T-helper 2 cell treated with Interferon-gamma antibody and Interleukin-4, amounts not matched to agents 5 μg/mL and 100 μg/mL, for 36 hours (primary cell): ENCODE data around the gene SLC11A2.
"Not testable (repeated sequence)": the region's sequence is repeated elsewhere in the genome, so short reads cannot be mapped to it uniquely, and the experiment has no call there.

Experiments used
- DNase-seq: peaks from one replicate; pipeline ENCODE4 v3.0.0; 2021; ENCODE audit warnings: low spot score
- H3K27ac Mint-ChIP-seq: one replicate; pipeline ENCODE4 v1.8.0; 2021; ENCODE audit warnings: mild to moderate bottlenecking, mixed read lengths
- H3K27me3 Mint-ChIP-seq: one replicate; pipeline ENCODE4 v1.8.0; 2021; ENCODE audit warnings: low read depth, mixed read lengths
- H3K36me3 Mint-ChIP-seq: one replicate; pipeline ENCODE4 v1.8.0; 2021; ENCODE audit warnings: low read depth, mixed read lengths
- H3K4me1 Mint-ChIP-seq: one replicate; pipeline ENCODE4 v1.8.0; 2021; ENCODE audit warnings: low read depth, mixed read lengths
- H3K4me3 Mint-ChIP-seq: one replicate; pipeline ENCODE4 v1.8.0; 2022; ENCODE audit warnings: mild to moderate bottlenecking, moderate library complexity, mixed read lengths
- H3K9me3 Mint-ChIP-seq: one replicate; pipeline ENCODE4 v1.8.0; 2021; ENCODE audit warnings: mixed read lengths

Gene SLC11A2

GRCh38 chr12:50934371-50934851 is 91.8 kb downstream of the SLC11A2 start:
- no peaks in the 10 kb centered on the region for H3K27me3 Mint-ChIP-seq
- H3K36me3 Mint-ChIP-seq: peaks cover 2% of the 10 kb centered on the region
- peaks cover 7% of the 10 kb centered on the region for H3K4me1 Mint-ChIP-seq
- peaks cover 7% of the 10 kb centered on the region for H3K9me3 Mint-ChIP-seq
- H3K4me3 Mint-ChIP-seq: no peak overlapping the region
- no peak overlapping the region for H3K27ac Mint-ChIP-seq
- DNase-seq: no peak

GRCh38 chr12:50933459-50934124 is 92.6 kb downstream of the SLC11A2 start:
- Mint-ChIP-seq H3K4me1 (peaks cover 8% of the 10 kb centered on the region), H3K27me3 (no peaks in the 10 kb centered on the region), H3K4me3 (no peak overlapping the region), H3K27ac (no peak overlapping the region), H3K36me3 (peaks cover 2% of the 10 kb centered on the region), H3K9me3 (peaks cover 7% of the 10 kb centered on the region)
- no peak for DNase-seq

- Mint-ChIP-seq H3K4me1 (peaks cover 9% of the 10 kb centered on the region), H3K4me3 (no peak overlapping the region), H3K27me3 (no peaks in the 10 kb centered on the region), H3K27ac (no peak overlapping the region), H3K9me3 (peaks cover 7% of the 10 kb centered on the region), H3K36me3 (no peaks in the 10 kb centered on the region)
- DNase-seq: no peak
Measured at GRCh38 chr12:50932787-50933280, 93.3 kb downstream of the SLC11A2 start.

DNA sequence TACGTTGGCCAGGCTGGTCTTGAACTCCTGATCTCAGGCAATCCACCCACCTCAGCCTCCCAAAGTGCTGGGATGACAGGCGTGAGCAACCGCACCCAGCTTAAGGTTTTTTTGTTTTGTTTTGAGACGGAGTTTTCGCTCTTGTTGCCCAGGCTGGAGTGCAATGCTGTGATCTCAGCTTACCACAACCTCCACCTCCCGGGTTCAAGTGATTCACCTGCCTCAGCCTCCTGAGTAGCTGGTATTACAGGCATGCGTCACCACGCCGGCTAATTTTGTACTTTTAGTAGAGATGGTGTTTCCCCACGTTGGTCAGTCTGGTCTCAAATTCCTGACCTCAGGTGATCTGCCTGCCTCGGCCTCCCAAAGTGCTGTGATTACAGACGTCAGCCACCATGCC is 95.7 kb downstream of the SLC11A2 start:
- DNase-seq, H3K4me3 Mint-ChIP-seq, H3K27me3 Mint-ChIP-seq, H3K27ac Mint-ChIP-seq, H3K36me3 Mint-ChIP-seq, H3K9me3 Mint-ChIP-seq: not testable (repeated sequence)
- peaks cover 12% of the 10 kb centered on the region for H3K4me1 Mint-ChIP-seq

GRCh38 chr12:50929831-50930230 is 96.4 kb downstream of the SLC11A2 start:
- Mint-ChIP-seq H3K4me3 (no peak overlapping the region), H3K27ac (no peak overlapping the region), H3K4me1 (peaks cover 15% of the 10 kb centered on the region), H3K9me3 (no peaks in the 10 kb centered on the region), H3K27me3 (no peaks in the 10 kb centered on the region), H3K36me3 (no peaks in the 10 kb centered on the region)
- no peak for DNase-seq
